Raji (cell line): ENCODE results near the gene CRK.

Experiments
- POLR2A ChIP-seq: IDR thresholded peaks from 2 replicates; pipeline ENCODE4 v1.6.1; 2011; ENCODE audit warnings: low read depth, low read length, control low read depth; ENCODE audit not compliant: insufficient read depth

Gene CRK

GRCh38 chr17:1461198-1461944 lies 5.3 kb upstream of the CRK start:
- TF ChIP-seq POLR2A = no peak

- no peak for TF ChIP-seq POLR2A
Measured at GRCh38 chr17:1460233-1460632, 4.2 kb upstream of the CRK start.

GRCh38 chr17:1455291-1455796 lies 688 bp downstream of the CRK start:
- no peak for TF ChIP-seq POLR2A

GRCh38 chr17:1454541-1454940 lies 1.5 kb downstream of the CRK start:
- TF ChIP-seq POLR2A = no peak

- TF ChIP-seq POLR2A = no peak
Measured at GRCh38 chr17:1452836-1453235, 3.2 kb downstream of the CRK start.

- TF ChIP-seq POLR2A = no peak
Measured at GRCh38 chr17:1449412-1449967, 6.5 kb downstream of the CRK start.

GRCh38 chr17:1447052-1447451 lies 9.0 kb downstream of the CRK start:
- no peak for TF ChIP-seq POLR2A

GRCh38 chr17:1446201-1446600 lies 9.8 kb downstream of the CRK start:
- no peak for TF ChIP-seq POLR2A

- no peak for TF ChIP-seq POLR2A
Measured at GRCh38 chr17:1442187-1442586, 13.8 kb downstream of the CRK start.

- TF ChIP-seq POLR2A = no peak
Measured at GRCh38 chr17:1440921-1441320, 15.1 kb downstream of the CRK start.

GRCh38 chr17:1438593-1439083 lies 17.4 kb downstream of the CRK start:
- TF ChIP-seq POLR2A = no peak

- TF ChIP-seq POLR2A = no peak
Measured at GRCh38 chr17:1435326-1435725, 20.7 kb downstream of the CRK start.

GRCh38 chr17:1434150-1434549 lies 21.9 kb downstream of the CRK start:
- TF ChIP-seq POLR2A = no peak

GRCh38 chr17:1431631-1432104 lies 24.4 kb downstream of the CRK start:
- no peak for TF ChIP-seq POLR2A

GRCh38 chr17:1423456-1424135 lies 32.4 kb downstream of the CRK start:
- no peak for TF ChIP-seq POLR2A

- no peak for TF ChIP-seq POLR2A
Measured at GRCh38 chr17:1422885-1423284, 33.1 kb downstream of the CRK start.
